Mesenchymal stem cell (in vitro differentiated cells and primary cell): Measurements from ENCODE around the gene TECPR2.

Experiments used
- DNase-seq: peaks from one replicate; pipeline ENCODE4 v3.0.0-alpha.2; 2013
- H2AFZ ChIP-seq: one replicate; pipeline ENCODE4 v1.6.1; 2013; ENCODE audit warnings: low read depth, mild to moderate bottlenecking, control low read depth, inconsistent platforms, low read length, moderate library complexity
- H2AK5ac ChIP-seq: 2 replicates; pipeline ENCODE4 v1.6.1; 2013; ENCODE audit warnings: low read length, moderate library complexity, mild to moderate bottlenecking, inconsistent platforms; ENCODE audit not compliant: severe bottlenecking
- H2BK120ac ChIP-seq: one replicate; pipeline ENCODE4 v1.6.1; 2013; ENCODE audit warnings: low read depth, mild to moderate bottlenecking, inconsistent platforms, low read length, moderate library complexity
- H2BK12ac ChIP-seq, 2 experiments: one replicate each; pipeline ENCODE4 v1.6.1; 2013; ENCODE audit warnings: inconsistent platforms in 2 of 2, low read length in 2 of 2, mild to moderate bottlenecking in 2 of 2, moderate library complexity in 2 of 2, control low read depth in 1 of 2
- H2BK15ac ChIP-seq: one replicate; pipeline ENCODE4 v1.6.1; 2013; ENCODE audit warnings: mild to moderate bottlenecking, low read depth, inconsistent platforms; ENCODE audit not compliant: poor library complexity, severe bottlenecking
- H2BK5ac ChIP-seq: 2 replicates; pipeline ENCODE4 v1.6.1; 2013; ENCODE audit warnings: low read depth, mild to moderate bottlenecking, low read length, control low read depth, inconsistent platforms; ENCODE audit not compliant: poor library complexity, severe bottlenecking
- H3K14ac ChIP-seq, 2 experiments: one replicate each; pipeline ENCODE4 v1.6.1; 2013; ENCODE audit warnings: inconsistent platforms in 2 of 2, low read length in 2 of 2, control low read depth in 1 of 2, mild to moderate bottlenecking in 1 of 2, moderate library complexity in 1 of 2
- H3K18ac ChIP-seq, 2 experiments: one replicate each; pipeline ENCODE4 v1.6.1; 2013; ENCODE audit warnings: inconsistent platforms in 2 of 2, low read length in 2 of 2, control low read depth in 1 of 2, low read depth in 1 of 2, mild to moderate bottlenecking in 1 of 2
- H3K23ac ChIP-seq, 2 experiments: one replicate each; pipeline ENCODE4 v1.6.1; 2013; ENCODE audit warnings: inconsistent platforms in 2 of 2, low read length in 2 of 2, mild to moderate bottlenecking in 2 of 2, moderate library complexity in 2 of 2, control low read depth in 1 of 2
- H3K27ac ChIP-seq: 2 replicates; pipeline ENCODE4 v1.5.1; 2013; ENCODE audit warnings: mild to moderate bottlenecking, moderate library complexity, low read length, control low read depth, inconsistent platforms; ENCODE audit not compliant: poor library complexity, severe bottlenecking
- H3K27me3 ChIP-seq, 2 experiments: 2 replicates each; pipeline versions ENCODE4 v1.6.1 to v1.7.0; 2013; ENCODE audit warnings: low read length in 2 of 2, mild to moderate bottlenecking in 2 of 2, moderate library complexity in 2 of 2, control low read depth in 1 of 2, inconsistent platforms in 1 of 2; ENCODE audit not compliant: control insufficient read depth in 1 of 2, insufficient read depth in 1 of 2
- H3K36me3 ChIP-seq, 2 experiments: 2 replicates each; pipeline versions ENCODE4 v1.6.1 to v1.7.0; 2013; ENCODE audit warnings: low read length in 2 of 2, control low read depth in 1 of 2, inconsistent platforms in 1 of 2, low read depth in 1 of 2, mild to moderate bottlenecking in 1 of 2; ENCODE audit not compliant: insufficient read depth in 2 of 2, control insufficient read depth in 1 of 2
- H3K4ac ChIP-seq, 2 experiments: one replicate each; pipeline ENCODE4 v1.6.1; 2013; ENCODE audit warnings: inconsistent platforms in 2 of 2, low read length in 2 of 2, mild to moderate bottlenecking in 2 of 2, moderate library complexity in 2 of 2, control low read depth in 1 of 2, low read depth in 1 of 2
- H3K4me1 ChIP-seq: 2 replicates; pipeline ENCODE4 v1.6.1; 2013; ENCODE audit warnings: low read depth, low read length, control low read depth; ENCODE audit not compliant: control insufficient read depth, insufficient read depth
- H3K4me2 ChIP-seq: 2 replicates; pipeline ENCODE4 v1.6.1; 2013; ENCODE audit warnings: low read length, mild to moderate bottlenecking, inconsistent platforms; ENCODE audit not compliant: poor library complexity, severe bottlenecking
- H3K4me3 ChIP-seq, 2 experiments: 2 replicates each; pipeline versions ENCODE4 v1.5.1 to v1.7.0; 2013; ENCODE audit warnings: low read length in 2 of 2, mild to moderate bottlenecking in 2 of 2, control low read depth in 1 of 2, low read depth in 1 of 2; ENCODE audit not compliant: insufficient read depth in 1 of 2
- H3K79me1 ChIP-seq: replicated peaks from 2 replicates; pipeline ENCODE4 v1.6.1; 2013; ENCODE audit warnings: mild to moderate bottlenecking, control low read depth, low read length, inconsistent platforms; ENCODE audit not compliant: poor library complexity, severe bottlenecking
- H3K9ac ChIP-seq: 2 replicates; pipeline ENCODE4 v1.7.0; 2013; ENCODE audit warnings: mild to moderate bottlenecking, low read length, moderate library complexity
- H3K9me3 ChIP-seq: 2 replicates; pipeline ENCODE4 v1.7.0; 2013; ENCODE audit warnings: mild to moderate bottlenecking, low read length; ENCODE audit not compliant: control insufficient read depth
- H4K8ac ChIP-seq: one replicate; pipeline ENCODE4 v1.6.1; 2013; ENCODE audit warnings: inconsistent platforms, mild to moderate bottlenecking, low read length, moderate library complexity
- H4K91ac ChIP-seq: one replicate; pipeline ENCODE4 v1.6.1; 2013; ENCODE audit warnings: mild to moderate bottlenecking, low read length, inconsistent platforms
- WGBS: methylation state at CpG from one replicate; pipeline ENCODE4 v1.1.7; 2013; ENCODE audit warnings: mixed read lengths; 5-methylcytosine and 5-hydroxymethylcytosine counted together

TECPR2 gene

GRCh38 chr14:102474934-102475333, 112.2 kb downstream of the TECPR2 start:
- 97% methylated on average over 5 of the region's 5 CpGs for WGBS

GRCh38 chr14:102479107-102479506, 116.4 kb downstream of the TECPR2 start:
- 94% methylated on average over 2 of the region's 2 CpGs for WGBS
- Histone ChIP-seq H4K8ac (no peak overlapping the region), H3K36me3 (peaks cover 9 to 12% of the 10 kb centered on the region in 2 experiments), H3K4me1 (peaks cover 6% of the 10 kb centered on the region), H3K79me1 (peaks cover 10% of the 10 kb centered on the region), H3K27ac (no peak overlapping the region), H3K27me3 (no peaks in the 10 kb centered on the region), H2BK120ac (no peak overlapping the region), H3K4me3 (no peak overlapping the region), H3K4me2 (no peak overlapping the region), H2BK15ac (no peak overlapping the region), H3K9me3 (no peaks in the 10 kb centered on the region), H3K18ac (no peak overlapping the region), H4K91ac (no peak overlapping the region), H2AK5ac (no peak overlapping the region), H3K23ac (no peak overlapping the region), H2BK12ac (no peak overlapping the region), H2AFZ (no peak overlapping the region), H2BK5ac (no peak overlapping the region), H3K9ac (no peak overlapping the region), H3K4ac (no peak overlapping the region), H3K14ac (no peak overlapping the region)
- DNase-seq = no peak

More at GRCh38 chr14:102474934-102475333, 112.2 kb downstream of the TECPR2 start:
- Histone ChIP-seq H3K9ac (no peak overlapping the region), H3K79me1 (peaks cover 12% of the 10 kb centered on the region), H3K4me3 (no peak overlapping the region), H3K4ac (no peak overlapping the region), H2BK5ac (no peak overlapping the region), H2BK120ac (no peak overlapping the region), H3K27ac (no peak overlapping the region), H2BK12ac (no peak overlapping the region), H4K91ac (no peak overlapping the region), H3K23ac (no peak overlapping the region), H2BK15ac (no peak overlapping the region), H3K27me3 (no peaks in the 10 kb centered on the region), H2AK5ac (no peak overlapping the region), H3K4me2 (no peak overlapping the region), H3K4me1 (no peaks in the 10 kb centered on the region), H3K36me3 (peaks cover 23 to 26% of the 10 kb centered on the region in 2 experiments), H3K9me3 (no peaks in the 10 kb centered on the region), H2AFZ (no peak overlapping the region), H3K14ac (no peak overlapping the region), H4K8ac (no peak overlapping the region), H3K18ac (no peak overlapping the region)
- DNase-seq = peak; percentile 13

GRCh38 chr14:102479777-102480176, 117.0 kb downstream of the TECPR2 start:
- no peaks in the 10 kb centered on the region for H3K9me3 ChIP-seq
- H3K36me3 ChIP-seq = peaks cover 9 to 11% of the 10 kb centered on the region in 2 experiments
- WGBS = 97% methylated on average over 7 of the region's 7 CpGs
- H3K18ac ChIP-seq = no peak overlapping the region
- H2AK5ac ChIP-seq = no peak overlapping the region
- no peak overlapping the region for H3K23ac ChIP-seq
- no peak overlapping the region for H2BK120ac ChIP-seq
- H3K27ac ChIP-seq = no peak overlapping the region
- no peak overlapping the region for H3K4me3 ChIP-seq
- no peak overlapping the region for H3K4me2 ChIP-seq
- H3K4me1 ChIP-seq = peaks cover 6% of the 10 kb centered on the region
- H4K8ac ChIP-seq = no peak overlapping the region
- no peak overlapping the region for H3K4ac ChIP-seq
- peaks cover 9% of the 10 kb centered on the region for H3K79me1 ChIP-seq
- H3K27me3 ChIP-seq = no peaks in the 10 kb centered on the region
- H4K91ac ChIP-seq = no peak overlapping the region
- no peak overlapping the region for H3K9ac ChIP-seq
- peak; percentile 17 for DNase-seq
- H2BK5ac ChIP-seq = no peak overlapping the region
- H2BK12ac ChIP-seq = no peak overlapping the region
- no peak overlapping the region for H3K14ac ChIP-seq
- H2AFZ ChIP-seq = no peak overlapping the region
- H2BK15ac ChIP-seq = no peak overlapping the region

DNA sequence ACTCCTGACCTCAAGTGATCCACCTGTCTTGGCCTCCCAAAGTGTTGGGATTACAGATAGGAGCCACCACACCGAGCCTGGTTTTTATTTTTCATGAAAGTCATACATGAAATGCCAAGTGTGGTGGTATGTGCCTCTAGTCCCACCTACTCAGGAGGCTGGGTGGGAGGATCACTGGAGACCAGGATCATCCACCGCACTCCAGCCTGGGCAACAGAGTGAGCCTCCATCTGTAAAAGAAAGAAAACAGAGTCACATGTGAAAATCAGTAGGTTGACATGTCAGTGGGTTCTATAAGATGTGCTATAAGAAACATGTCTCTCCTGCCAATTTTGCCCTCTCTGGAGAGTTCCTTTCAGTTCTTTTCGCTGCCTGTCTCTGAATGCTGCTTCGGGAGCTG, 118.6 kb downstream of the TECPR2 start:
- Histone ChIP-seq H3K4me2 (no peak overlapping the region), H3K4ac (no peak overlapping the region), H3K18ac (no peak overlapping the region), H3K27me3 (no peaks in the 10 kb centered on the region), H3K4me3 (no peak overlapping the region), H3K9me3 (no peaks in the 10 kb centered on the region), H2BK120ac (no peak overlapping the region), H3K27ac (no peak overlapping the region), H3K14ac (no peak overlapping the region), H3K36me3 (peaks cover 3 to 14% of the 10 kb centered on the region in 2 experiments), H3K23ac (no peak overlapping the region), H2BK12ac (no peak overlapping the region), H3K79me1 (peaks cover 8% of the 10 kb centered on the region), H4K91ac (no peak overlapping the region), H2BK15ac (no peak overlapping the region), H3K4me1 (peaks cover 6% of the 10 kb centered on the region), H2AK5ac (no peak overlapping the region), H2AFZ (no peak overlapping the region), H3K9ac (no peak overlapping the region), H4K8ac (no peak overlapping the region), H2BK5ac (no peak overlapping the region)
- WGBS = 99% methylated on average over 4 of the region's 4 CpGs
- DNase-seq = no peak
